ENCODE measurements around the gene HLA-DPB1. TPM values are rescaled to one million over a fixed set of nuclear protein-coding genes. Genes with fewer than 3 reads are reported as not detected.

HLA-DPB1 gene
- total and polyA plus RNA-seq, 9 of the 15 experiments (the other 6 are each of a cell fraction or from before 2014, with no cell fraction given) = 0.07 to 1.2 (median 0.51) TPM

DNA sequence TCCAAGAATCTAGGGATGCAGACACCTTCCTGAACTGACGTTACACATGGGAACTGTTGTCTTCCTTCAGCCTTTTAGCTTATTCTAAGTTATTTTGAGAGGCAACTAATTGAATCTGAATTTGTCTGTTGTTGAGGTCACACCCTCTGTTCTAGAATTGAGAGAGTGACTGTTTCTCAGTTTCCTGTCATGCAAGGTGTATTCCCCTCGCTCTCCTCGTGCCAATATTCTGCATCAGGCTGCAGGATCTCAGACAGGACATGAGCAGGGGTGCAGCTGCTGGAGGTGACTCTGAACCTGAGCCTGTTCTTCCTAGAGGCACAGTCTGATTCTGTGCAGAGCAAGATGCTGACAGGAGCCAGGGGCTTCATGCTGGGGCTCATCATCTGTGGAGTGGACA lies 52.5 kb downstream of the HLA-DPB1 start:
- H3K27ac ChIP-seq (ENCODE audit: extremely low read depth, low read depth, low read length) = no peak overlapping the region
- peaks cover 1 to 27% of the 10 kb centered on the region in 2 experiments; a peak in 3 of 5 replicates for H3K27me3 ChIP-seq (ENCODE audit: control insufficient read depth in 2 of 2, insufficient read depth in 2 of 2, low read length in 2 of 2)
- DNase-seq (ENCODE audit: extremely low read depth in 1 of 4, low spot score in 3 of 4) (no peak), ATAC-seq (no peak), FAIRE-seq (no peak)
- no peaks in the 10 kb centered on the region for H3K79me2 ChIP-seq (ENCODE audit: control insufficient read depth, insufficient read depth, low read length)
- intact Hi-C loops (cut with micrococcal nuclease) (loop anchor here (10.0 kb wide), 1 partner anchor 296 kb away; the partner anchor contains the start of gene SYNGAP1), in situ Hi-C loops (cut with MboI) (no loop called here)
- H3K9ac ChIP-seq (ENCODE audit: insufficient read depth in 1 of 2, low read depth in 2 of 2, low read length in 2 of 2) = no peak overlapping the region
- no peaks in the 10 kb centered on the region for H3K36me3 ChIP-seq (ENCODE audit: control insufficient read depth, insufficient read depth, low read length)
- H3K9me1 ChIP-seq (ENCODE audit: control insufficient read depth, insufficient read depth, low read length) = no peaks in the 10 kb centered on the region
- BruUV-seq (replicated peaks) = no TSS peak
- H3K4me1 ChIP-seq (replicated peaks in 1 of 2; ENCODE audit: control insufficient read depth in 2 of 2, insufficient read depth in 2 of 2, low read length in 2 of 2) = no peaks in the 10 kb centered on the region
- no peak overlapping the region for H3K4me2 ChIP-seq (ENCODE audit: insufficient read depth, low read length)
- 0 out of 2 replicates have a peak, but pooled peaks cover 5% of the 10 kb centered on the region for H3K9me3 ChIP-seq (replicated peaks; ENCODE audit: control insufficient read depth, insufficient read depth, low read depth, low read length)
- no peak overlapping the region for H3K4me3 ChIP-seq
- CTCF ChIA-PET (ENCODE audit: low intra/inter-chr PET ratio) = no interaction called here
- H2AFZ ChIP-seq (ENCODE audit: low read depth, low read length) = no peak overlapping the region
- WGBS (ENCODE audit: insufficient coverage, low coverage, missing lambda C conversion rate) = 0% methylated on average over 3 of the region's 3 CpGs
- 0 out of 2 replicates have a peak, but pooled peaks cover 2% of the 10 kb centered on the region for H4K20me1 ChIP-seq (replicated peaks; ENCODE audit: control insufficient read depth, insufficient read depth, low read length)
- POLR2A ChIA-PET = no interaction called here
- TF ChIP-seq SMARCA4 (IDR thresholded peaks at IDR 0.05) (no peak), FOS (IDR thresholded peaks at IDR 0.05; ENCODE audit: extremely low read depth, insufficient read length) (no peak), KDM2B (CRISPR knock-in tag; IDR thresholded peaks at IDR 0.05) (no peak), HINFP (tag; conservative IDR thresholded peaks at IDR 0.05; ENCODE audit: low read depth) (no peak), NEUROD1 (IDR thresholded peaks at IDR 0.05; ENCODE audit: borderline replicate concordance, low read depth, low read length, partially characterized antibody) (no peak), MEF2A (IDR thresholded peaks at IDR 0.05; ENCODE audit: control insufficient read depth, low read depth, low read length) (no peak), ZNF121 (CRISPR knock-in tag; conservative IDR thresholded peaks at IDR 0.05) (no peak)
- TF ChIP-seq, protein P1, sequence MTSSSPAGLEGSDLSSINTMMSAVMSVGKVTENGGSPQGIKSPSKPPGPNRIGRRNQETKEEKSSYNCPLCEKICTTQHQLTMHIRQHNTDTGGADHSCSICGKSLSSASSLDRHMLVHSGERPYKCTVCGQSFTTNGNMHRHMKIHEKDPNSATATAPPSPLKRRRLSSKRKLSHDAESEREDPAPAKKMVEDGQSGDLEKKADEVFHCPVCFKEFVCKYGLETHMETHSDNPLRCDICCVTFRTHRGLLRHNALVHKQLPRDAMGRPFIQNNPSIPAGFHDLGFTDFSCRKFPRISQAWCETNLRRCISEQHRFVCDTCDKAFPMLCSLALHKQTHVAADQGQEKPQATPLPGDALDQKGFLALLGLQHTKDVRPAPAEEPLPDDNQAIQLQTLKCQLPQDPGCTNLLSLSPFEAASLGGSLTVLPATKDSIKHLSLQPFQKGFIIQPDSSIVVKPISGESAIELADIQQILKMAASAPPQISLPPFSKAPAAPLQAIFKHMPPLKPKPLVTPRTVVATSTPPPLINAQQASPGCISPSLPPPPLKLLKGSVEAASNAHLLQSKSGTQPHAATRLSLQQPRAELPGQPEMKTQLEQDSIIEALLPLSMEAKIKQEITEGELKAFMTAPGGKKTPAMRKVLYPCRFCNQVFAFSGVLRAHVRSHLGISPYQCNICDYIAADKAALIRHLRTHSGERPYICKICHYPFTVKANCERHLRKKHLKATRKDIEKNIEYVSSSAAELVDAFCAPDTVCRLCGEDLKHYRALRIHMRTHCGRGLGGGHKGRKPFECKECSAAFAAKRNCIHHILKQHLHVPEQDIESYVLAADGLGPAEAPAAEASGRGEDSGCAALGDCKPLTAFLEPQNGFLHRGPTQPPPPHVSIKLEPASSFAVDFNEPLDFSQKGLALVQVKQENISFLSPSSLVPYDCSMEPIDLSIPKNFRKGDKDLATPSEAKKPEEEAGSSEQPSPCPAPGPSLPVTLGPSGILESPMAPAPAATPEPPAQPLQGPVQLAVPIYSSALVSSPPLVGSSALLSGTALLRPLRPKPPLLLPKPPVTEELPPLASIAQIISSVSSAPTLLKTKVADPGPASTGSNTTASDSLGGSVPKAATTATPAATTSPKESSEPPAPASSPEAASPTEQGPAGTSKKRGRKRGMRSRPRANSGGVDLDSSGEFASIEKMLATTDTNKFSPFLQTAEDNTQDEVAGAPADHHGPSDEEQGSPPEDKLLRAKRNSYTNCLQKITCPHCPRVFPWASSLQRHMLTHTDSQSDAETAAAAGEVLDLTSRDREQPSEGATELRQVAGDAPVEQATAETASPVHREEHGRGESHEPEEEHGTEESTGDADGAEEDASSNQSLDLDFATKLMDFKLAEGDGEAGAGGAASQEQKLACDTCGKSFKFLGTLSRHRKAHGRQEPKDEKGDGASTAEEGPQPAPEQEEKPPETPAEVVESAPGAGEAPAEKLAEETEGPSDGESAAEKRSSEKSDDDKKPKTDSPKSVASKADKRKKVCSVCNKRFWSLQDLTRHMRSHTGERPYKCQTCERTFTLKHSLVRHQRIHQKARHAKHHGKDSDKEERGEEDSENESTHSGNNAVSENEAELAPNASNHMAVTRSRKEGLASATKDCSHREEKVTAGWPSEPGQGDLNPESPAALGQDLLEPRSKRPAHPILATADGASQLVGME (CRISPR knock-in tag; IDR thresholded peaks at IDR 0.05) = no peak
- TF ChIP-seq, protein P2, sequence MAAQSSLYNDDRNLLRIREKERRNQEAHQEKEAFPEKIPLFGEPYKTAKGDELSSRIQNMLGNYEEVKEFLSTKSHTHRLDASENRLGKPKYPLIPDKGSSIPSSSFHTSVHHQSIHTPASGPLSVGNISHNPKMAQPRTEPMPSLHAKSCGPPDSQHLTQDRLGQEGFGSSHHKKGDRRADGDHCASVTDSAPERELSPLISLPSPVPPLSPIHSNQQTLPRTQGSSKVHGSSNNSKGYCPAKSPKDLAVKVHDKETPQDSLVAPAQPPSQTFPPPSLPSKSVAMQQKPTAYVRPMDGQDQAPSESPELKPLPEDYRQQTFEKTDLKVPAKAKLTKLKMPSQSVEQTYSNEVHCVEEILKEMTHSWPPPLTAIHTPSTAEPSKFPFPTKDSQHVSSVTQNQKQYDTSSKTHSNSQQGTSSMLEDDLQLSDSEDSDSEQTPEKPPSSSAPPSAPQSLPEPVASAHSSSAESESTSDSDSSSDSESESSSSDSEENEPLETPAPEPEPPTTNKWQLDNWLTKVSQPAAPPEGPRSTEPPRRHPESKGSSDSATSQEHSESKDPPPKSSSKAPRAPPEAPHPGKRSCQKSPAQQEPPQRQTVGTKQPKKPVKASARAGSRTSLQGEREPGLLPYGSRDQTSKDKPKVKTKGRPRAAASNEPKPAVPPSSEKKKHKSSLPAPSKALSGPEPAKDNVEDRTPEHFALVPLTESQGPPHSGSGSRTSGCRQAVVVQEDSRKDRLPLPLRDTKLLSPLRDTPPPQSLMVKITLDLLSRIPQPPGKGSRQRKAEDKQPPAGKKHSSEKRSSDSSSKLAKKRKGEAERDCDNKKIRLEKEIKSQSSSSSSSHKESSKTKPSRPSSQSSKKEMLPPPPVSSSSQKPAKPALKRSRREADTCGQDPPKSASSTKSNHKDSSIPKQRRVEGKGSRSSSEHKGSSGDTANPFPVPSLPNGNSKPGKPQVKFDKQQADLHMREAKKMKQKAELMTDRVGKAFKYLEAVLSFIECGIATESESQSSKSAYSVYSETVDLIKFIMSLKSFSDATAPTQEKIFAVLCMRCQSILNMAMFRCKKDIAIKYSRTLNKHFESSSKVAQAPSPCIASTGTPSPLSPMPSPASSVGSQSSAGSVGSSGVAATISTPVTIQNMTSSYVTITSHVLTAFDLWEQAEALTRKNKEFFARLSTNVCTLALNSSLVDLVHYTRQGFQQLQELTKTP (IDR thresholded peaks at IDR 0.05; ENCODE audit: low read depth in 1 of 2, partially characterized antibody in 2 of 2) = no peak

Data from K562 (cell line).